ENCODE results near the gene SH3PXD2A.
"Not testable (repeated sequence)": the region's sequence is repeated elsewhere in the genome, so short reads cannot be mapped to it uniquely, and the experiment has no call there.

- TF ChIP-seq, protein P1, sequence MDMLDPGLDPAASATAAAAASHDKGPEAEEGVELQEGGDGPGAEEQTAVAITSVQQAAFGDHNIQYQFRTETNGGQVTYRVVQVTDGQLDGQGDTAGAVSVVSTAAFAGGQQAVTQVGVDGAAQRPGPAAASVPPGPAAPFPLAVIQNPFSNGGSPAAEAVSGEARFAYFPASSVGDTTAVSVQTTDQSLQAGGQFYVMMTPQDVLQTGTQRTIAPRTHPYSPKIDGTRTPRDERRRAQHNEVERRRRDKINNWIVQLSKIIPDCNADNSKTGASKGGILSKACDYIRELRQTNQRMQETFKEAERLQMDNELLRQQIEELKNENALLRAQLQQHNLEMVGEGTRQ (IDR thresholded peaks at IDR 0.05; ENCODE audit: low read depth, low read length) = not testable (repeated sequence)
- TF ChIP-seq, protein P2, sequence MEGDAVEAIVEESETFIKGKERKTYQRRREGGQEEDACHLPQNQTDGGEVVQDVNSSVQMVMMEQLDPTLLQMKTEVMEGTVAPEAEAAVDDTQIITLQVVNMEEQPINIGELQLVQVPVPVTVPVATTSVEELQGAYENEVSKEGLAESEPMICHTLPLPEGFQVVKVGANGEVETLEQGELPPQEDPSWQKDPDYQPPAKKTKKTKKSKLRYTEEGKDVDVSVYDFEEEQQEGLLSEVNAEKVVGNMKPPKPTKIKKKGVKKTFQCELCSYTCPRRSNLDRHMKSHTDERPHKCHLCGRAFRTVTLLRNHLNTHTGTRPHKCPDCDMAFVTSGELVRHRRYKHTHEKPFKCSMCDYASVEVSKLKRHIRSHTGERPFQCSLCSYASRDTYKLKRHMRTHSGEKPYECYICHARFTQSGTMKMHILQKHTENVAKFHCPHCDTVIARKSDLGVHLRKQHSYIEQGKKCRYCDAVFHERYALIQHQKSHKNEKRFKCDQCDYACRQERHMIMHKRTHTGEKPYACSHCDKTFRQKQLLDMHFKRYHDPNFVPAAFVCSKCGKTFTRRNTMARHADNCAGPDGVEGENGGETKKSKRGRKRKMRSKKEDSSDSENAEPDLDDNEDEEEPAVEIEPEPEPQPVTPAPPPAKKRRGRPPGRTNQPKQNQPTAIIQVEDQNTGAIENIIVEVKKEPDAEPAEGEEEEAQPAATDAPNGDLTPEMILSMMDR (conservative IDR thresholded peaks at IDR 0.05; ENCODE audit: low read depth, low read length) = not testable (repeated sequence)
- TF ChIP-seq, protein P3, sequence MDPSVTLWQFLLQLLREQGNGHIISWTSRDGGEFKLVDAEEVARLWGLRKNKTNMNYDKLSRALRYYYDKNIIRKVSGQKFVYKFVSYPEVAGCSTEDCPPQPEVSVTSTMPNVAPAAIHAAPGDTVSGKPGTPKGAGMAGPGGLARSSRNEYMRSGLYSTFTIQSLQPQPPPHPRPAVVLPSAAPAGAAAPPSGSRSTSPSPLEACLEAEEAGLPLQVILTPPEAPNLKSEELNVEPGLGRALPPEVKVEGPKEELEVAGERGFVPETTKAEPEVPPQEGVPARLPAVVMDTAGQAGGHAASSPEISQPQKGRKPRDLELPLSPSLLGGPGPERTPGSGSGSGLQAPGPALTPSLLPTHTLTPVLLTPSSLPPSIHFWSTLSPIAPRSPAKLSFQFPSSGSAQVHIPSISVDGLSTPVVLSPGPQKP (IDR thresholded peaks at IDR 0.05; ENCODE audit: borderline replicate concordance, low read depth, low read length) = not testable (repeated sequence)
- not testable (repeated sequence) for TF ChIP-seq MAZ (IDR thresholded peaks at IDR 0.05; ENCODE audit: borderline replicate concordance, low read depth, low read length)
Measured at GRCh38 chr10:103662704-103663103, 192.7 kb downstream of the SH3PXD2A start.
